HG03039 (cell line): Measurements from ENCODE around the gene INSIG2.

Experiments
- ATAC-seq: cut with Tn5 transposase; IDR thresholded peaks from one replicate; pipeline ENCODE4 v1.9.1; 2021; ENCODE audit warnings: mild to moderate bottlenecking, moderate library complexity; ENCODE audit not compliant: unreplicated experiment

INSIG2 gene

DNA sequence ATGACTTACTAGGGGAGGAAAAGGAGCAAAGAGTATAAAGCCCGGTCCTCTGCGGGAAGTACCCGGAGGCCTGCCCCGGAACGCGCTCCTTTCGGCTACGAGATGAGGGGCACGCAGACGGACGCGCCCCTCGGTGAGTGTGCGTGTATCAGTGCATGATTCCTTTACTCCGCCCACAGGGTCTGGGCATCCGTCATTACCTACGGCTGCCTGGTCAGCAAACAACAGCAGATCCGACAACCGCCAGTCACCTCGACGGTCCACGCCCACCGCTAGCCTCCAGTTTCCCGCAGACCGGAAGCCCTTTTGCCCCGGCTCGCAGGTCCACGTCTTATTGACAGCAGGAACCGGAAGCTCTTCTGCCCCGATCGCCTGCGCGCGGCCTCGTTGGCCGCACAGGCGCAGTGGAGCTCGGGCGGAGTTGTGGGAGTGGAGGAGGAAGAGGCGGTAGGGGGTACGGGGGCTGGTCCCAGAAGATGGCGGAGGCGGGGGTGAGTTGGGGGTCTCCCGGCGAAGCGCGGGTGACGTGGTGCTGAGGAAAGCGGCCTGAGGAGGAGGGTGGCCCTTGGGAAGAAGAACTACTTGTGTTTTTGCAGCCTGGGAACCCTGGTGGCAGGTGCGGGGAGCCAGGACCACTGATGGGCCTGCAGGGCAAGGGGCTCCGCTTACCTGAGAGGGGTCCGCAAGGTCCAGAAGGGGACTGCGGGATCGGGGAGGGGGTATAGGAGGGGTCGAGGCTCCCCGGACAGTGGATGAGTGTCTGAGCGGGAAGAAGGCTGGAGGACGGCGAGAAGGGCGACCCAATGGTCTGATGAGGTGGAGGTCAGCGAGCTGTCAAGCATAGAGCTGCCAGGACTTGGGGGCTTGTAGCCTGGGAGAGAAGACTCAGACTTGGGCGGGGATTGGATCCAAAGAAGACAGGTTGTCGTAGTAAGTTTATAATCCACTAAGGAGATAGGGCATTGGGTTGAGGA lies at the start of gene INSIG2:
TSS of gene INSIG2 (plus strand) at position 421 of the 974 bp plus-strand sequence. CDS start 8,086 bp downstream, outside the sequence.
- peak; percentile 97 for ATAC-seq

- no peak for ATAC-seq
Observed at GRCh38 chr2:118040891-118041290, 47.4 kb upstream of the INSIG2 start.

- no peak for ATAC-seq
Observed at GRCh38 chr2:118044103-118044716, 44.1 kb upstream of the INSIG2 start.

DNA sequence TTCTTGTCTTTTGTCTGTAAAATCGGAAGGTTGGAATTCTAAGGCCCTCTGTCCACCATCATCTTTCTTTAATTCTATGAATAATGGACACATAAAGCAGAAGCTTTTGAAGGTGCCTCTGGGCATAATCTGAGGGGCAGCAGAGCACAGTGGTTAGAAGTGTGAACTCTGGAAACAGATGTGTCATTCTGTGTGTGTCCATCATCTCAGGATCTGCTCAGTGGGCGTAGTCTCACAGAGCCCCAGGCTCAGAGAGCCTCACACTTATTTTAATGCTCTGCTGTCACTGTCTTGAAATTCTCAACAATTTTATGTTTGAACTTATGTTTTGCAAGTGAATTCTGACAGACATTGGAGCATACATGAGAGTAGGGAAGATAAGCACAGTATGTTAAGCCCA lies 43.4 kb upstream of the INSIG2 start:
- no peak for ATAC-seq

- ATAC-seq: no peak
Observed at GRCh38 chr2:118045286-118045685, 43.0 kb upstream of the INSIG2 start.

DNA sequence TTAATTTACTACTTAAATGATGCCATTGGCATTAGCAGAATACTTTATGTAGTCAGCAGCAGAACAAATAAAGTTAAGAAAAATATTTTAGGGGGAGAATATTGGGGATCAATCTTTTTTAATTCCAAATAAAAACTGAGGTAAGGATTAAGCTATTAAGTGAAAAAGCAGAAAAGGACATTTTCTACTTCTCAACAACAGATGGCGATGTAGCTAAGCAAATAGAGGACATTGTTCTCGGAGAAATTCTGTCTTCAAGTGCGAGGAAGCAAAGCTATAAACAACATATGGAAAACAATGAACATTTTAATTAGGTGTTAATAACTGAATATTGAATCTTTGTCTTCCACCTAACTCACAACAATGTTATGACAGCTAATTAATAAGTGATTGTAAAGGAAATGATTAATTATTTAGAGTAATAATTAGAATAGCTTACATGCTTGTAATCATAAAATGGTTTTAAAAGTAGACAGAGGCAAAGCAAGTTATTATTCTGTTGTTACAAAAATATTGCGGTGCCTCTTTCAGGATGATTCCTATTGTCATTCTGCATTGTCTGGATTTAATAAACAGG lies 41.5 kb upstream of the INSIG2 start:
- no peak for ATAC-seq

DNA sequence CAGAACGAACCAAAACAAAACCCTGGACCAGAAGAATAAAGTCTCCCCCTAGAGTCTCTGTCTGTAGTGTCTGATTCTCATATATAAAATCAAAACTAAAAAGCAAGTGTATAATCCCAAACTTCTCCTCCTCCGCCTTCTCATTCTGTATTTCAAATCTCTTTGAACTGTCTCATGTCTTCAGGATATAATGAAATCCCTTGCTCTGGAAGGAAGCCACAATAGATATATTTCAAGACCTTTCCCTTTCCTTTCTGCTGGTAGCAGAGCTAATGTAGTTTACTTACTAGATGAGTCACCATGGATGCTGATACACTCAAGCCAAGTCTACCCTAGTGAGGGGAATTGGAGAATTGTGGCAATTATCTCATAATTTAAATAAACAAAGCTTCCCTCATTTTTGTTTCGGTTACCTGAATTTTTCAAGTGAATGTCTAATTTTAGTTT lies 40.9 kb upstream of the INSIG2 start:
- ATAC-seq: no peak

DNA sequence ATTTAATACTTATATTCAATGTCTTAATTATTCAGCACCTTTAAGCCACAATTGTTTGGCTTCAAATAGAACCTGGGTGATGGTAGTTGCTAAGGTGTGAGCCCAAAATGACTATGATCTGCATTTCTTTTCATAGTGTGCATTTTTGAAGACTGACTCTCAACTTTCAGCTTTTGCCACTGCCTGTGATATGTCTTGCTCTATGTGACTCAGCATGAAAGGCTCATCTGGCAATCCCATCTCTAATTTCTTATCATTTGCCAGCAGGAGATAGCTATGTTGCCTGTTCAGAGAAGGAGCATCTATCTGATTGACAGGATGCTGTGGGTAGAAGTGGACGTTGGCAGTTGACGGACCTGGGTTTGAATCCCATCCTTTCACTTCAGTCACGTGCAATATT lies 39.9 kb upstream of the INSIG2 start:
- ATAC-seq: no peak

DNA sequence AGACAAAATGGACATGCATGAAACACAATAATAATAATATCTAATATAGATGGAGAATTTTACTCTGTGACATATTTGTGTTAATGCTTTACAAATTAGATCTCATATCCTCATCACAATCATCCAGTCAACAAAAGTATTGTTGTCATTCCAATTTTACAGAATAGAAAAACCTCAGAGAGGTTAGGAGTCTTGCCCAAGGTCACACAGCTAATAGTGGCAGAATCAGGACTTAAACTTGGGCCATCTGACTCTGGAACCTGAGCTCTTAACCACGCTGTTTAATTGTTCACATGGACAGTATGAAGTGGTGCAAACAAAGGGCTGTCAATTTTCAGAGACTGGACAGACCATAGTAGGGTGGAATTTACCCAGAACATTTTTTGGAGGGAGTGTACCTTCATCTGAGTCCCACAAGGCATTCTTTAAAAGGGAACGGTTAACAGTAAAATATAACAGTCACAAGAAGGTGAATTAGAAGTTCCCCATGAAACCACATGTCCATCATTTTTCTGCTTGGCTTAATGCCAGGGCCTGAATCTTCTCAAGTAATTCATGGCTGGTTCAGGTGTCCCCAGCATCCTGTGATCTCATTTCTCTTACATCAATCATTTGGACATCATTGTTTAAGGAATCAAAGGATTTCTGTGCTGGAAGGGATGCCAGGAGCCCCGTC lies 39.0 kb upstream of the INSIG2 start:
- no peak for ATAC-seq

GRCh38 chr2:118049816-118050140 lies 38.5 kb upstream of the INSIG2 start:
- no peak for ATAC-seq

DNA sequence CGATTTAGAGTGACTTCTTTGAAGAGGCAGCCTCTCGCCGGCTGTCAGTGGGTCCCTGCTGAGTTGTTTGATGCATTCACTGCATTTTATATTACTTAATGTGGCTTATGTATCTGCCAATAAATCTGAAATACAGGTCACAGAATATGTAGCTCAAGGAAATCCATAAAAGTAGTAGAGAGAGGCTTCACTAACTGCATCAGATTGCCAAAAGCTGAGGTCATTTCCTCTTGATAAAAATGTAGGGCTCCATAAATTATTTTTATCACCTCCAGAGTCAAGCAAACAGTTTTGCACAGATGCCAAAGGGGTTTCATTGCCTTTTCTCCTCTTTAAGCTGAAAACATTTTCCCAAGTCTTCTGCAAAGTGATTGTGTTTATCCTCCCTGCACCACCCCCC lies 37.9 kb upstream of the INSIG2 start:
- ATAC-seq: no peak

GRCh38 chr2:118050974-118051373 lies 37.3 kb upstream of the INSIG2 start:
- no peak for ATAC-seq

GRCh38 chr2:118051826-118052358 lies 36.4 kb upstream of the INSIG2 start:
- ATAC-seq: no peak

- ATAC-seq: no peak
Observed at GRCh38 chr2:118052474-118052873, 35.8 kb upstream of the INSIG2 start.

DNA sequence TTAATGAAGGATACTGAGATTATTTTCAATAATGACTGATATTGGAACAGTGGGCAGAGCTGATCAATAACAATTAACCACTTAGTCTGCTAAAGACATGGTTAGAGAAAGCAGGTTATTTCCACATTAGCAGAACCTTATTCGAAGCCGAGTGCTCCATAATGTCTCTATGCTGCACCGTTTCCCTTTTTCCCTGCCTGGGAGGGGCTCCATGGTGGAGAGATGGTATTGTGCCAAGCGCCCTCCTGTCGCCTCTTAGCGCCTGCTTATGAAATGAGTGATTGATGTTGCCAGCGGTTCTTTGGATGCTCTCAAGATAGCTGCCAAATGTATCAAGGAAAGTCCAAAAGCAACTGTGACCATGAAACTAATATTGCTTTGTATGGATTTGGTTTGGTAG lies 34.6 kb upstream of the INSIG2 start:
- ATAC-seq: no peak

GRCh38 chr2:118054213-118055008 lies 33.9 kb upstream of the INSIG2 start:
- no peak for ATAC-seq

DNA sequence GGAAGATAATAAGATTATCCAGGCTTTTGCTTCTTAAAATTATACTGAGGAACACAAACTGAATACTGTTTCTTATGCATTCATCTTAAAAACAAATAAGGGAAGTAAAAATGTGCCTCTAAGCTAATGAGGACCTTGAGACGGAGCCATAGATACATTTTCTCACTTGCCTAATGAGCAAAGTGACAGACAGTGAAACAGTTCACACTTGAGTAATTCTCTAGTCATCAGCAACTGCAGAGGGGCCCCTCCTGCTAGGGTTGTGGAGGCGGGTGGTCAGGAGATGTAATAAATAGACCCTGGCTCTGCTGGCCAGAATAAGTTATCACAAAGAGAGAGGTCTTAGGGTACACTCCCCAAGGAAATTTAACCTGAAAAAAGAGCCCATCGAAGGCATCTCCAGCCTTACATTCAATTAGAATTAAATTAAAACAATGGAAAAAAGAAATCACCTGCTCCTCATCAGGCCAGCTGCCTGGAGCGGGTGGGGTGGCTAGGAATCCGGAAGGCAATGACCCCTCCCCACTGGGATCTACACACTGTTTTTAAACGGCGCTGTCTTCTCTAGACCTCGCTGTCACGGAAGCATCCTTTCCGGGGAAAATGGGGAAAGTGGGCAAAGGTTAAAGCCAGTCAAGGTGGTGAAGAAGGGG lies 32.6 kb upstream of the INSIG2 start:
- ATAC-seq: peak; percentile 76

DNA sequence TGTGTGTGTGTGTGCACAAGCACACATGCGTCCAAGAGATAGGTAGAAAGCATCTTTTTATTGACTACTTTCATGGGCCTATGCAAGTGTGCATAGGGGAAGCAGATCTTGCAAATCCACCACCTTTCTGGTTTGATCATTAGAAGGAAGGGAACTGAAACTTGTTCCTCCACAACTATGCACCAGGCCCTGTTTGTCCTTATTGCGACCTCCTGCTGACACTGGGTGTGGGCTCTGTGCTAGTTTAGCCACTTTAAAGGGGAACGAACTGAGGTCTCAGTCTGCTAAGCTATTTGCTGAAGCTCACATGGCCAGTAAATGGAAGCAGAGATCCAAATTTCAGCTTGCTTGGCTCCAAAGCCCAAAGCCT lies 32.1 kb upstream of the INSIG2 start:
- ATAC-seq: peak; percentile 85

DNA sequence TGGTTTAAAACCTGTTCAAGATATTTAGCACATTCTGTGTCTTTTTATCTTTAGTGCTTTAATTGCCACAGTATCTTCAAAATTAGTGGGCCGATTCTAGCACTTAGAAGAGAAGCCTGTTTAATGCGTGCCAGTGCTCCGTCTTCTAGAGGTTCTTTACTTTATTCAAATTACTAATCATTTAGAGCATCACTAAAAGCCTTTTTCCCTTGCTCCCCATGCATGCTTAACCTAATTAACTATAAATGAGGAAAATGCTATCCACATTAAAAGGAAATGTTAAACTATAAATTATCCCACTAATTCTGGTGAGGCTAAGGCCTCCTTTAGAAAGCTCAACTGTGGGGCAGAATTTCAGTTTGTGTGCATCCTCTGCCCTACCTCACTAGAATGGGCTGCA lies 31.5 kb upstream of the INSIG2 start:
- no peak for ATAC-seq

GRCh38 chr2:118058951-118059350 lies 29.3 kb upstream of the INSIG2 start:
- no peak for ATAC-seq
